Measurements from ENCODE around the gene SEC22B. TPM values are rescaled to one million over a fixed set of nuclear protein-coding genes. Genes with fewer than 3 reads are reported as not detected.

Gene SEC22B
- total RNA-seq, result 25.4 and 28.9 TPM in 2 replicates

DNA sequence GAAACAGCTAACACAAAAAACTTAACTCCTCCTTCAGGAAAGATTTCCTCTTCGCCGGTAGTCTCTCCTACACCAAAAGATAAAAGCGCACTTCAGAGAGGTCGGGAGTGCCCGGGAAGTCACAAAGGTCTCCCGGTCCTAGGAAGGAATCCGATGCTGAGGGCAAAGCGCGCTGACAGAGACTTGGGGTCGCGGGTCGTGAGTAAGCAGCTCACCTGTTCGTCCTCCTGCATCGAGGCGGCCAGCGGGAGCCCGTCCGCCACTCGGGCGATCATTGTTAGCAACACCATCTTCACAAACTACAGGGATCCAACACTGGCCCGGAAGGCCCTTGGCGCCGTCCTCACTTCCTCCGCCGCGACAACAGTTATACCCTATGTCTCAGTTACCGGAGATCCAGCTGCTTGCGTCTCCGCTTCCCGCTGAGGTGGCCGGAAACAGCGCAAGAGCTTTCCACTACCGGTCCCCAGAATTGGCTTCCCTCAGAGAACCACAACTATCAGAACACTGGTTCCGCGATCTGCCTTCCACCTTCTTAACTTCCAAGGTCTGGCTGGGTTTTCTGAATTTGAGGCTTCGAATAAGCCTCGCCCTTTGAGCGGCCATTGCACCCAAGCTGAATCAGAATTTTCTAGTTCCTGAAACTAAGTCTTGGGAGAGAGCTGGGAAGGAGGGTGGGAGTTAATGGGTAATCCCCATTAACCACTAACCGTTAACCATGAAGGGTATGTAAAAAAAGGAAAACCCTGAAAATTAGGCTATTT is at the start of gene SEC22B:
Gene SEC22B, minus strand, starts transcription at position 429 of the 764 bp plus-strand sequence. Its CDS starts 139 bp downstream, at position 290.

Other genes starting within 250 kb of the SEC22B start
- gene NOTCH2, start 106.9 kb downstream of the SEC22B start, total RNA-seq, result 23.8 and 60.5 TPM in 2 replicates
- gene NBPF8, start 238.5 kb upstream of the SEC22B start, total RNA-seq, result 6.7 and 8.9 TPM in 2 replicates